HG03469 (cell line): ENCODE data around the gene LGALS9.

ENCODE experiments used
- ATAC-seq: cut with Tn5 transposase; IDR thresholded peaks from one replicate; pipeline ENCODE4 v1.9.1; 2021; ENCODE audit warnings: mild to moderate bottlenecking, moderate library complexity, moderate number of reproducible peaks; ENCODE audit not compliant: unreplicated experiment

Gene LGALS9

DNA sequence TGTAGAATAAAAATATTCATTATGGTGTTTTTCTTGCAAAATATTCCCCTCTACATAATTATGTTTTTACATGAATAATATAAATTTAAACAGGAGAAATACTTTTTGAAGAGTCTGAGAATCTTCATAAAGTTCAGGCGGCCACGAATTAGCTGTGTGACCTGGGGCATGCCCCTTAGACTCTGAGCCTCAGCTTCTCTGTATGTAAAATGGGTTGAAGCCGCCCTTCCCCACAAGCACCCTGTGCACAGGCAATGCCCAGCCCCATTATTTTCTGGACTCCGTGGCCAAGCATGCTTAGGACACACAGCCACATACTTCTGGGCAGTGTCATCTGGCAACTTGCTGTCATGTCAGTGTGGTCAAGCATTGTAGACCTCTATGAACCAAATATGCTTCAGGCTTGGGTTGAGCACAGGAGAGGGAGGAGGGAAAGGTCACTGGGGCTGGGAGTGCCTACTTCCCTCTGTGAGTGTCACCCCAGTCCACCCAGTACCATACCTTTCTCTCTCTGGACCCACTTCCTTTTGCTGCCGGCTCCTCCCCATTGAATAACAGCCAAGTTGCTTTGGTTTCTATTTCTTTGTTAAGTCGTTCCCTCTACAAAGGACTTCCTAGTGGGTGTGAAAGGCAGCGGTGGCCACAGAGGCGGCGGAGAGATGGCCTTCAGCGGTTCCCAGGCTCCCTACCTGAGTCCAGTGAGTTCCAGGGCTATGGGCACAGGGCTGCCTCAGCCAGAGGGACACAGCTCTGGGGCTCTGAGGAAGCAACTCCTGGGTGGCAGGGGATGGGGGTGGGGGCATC lies at the start of gene LGALS9:
Gene LGALS9, plus strand, starts transcription at position 582 of the 804 bp plus-strand sequence. Its CDS starts 78 bp downstream, at position 660.
- ATAC-seq, result peak; percentile 38

DNA sequence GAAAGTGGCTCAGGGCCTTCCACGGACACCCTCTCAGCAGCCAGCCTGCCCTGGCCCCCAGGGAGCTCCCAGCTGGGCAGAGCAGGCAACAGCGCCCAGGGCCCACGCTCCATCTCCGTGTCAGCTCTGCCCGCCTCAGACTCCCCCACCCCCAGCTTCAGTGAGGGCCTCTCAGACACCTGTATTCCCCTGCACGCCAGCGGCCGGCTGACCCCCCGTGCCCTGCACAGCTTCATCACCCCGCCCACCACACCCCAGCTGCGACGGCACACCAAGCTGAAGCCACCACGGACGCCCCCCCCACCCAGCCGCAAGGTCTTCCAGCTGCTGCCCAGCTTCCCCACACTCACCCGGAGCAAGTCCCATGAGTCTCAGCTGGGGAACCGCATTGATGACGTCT lies 48.3 kb upstream of the LGALS9 start:
- no peak for ATAC-seq

DNA sequence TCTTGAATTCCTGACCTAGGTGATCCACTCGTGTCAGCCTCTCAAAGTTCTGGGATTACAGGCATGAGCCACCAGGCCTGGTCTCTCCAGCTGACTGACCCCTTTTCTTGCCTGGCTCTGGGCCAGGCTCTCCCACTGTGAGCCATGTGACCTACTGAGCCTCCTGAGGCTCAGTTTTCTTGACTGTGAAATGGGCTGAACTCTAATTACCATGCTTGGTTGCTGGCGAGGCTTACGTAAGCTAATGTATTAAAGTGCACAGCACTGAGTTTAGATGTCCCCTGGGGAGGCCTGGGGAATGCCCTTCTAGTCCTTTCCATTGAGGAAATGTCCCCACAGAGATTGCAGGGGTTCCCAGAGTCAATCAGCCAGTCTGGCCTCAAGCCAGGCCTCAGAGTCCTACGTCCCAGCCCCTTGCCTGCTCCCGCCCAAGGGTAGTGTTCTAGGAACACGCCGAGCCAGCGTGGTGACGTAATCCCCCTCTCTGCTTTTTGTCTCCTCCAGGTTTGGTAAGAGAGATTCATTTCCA lies 45.8 kb upstream of the LGALS9 start:
- ATAC-seq, result no peak

DNA sequence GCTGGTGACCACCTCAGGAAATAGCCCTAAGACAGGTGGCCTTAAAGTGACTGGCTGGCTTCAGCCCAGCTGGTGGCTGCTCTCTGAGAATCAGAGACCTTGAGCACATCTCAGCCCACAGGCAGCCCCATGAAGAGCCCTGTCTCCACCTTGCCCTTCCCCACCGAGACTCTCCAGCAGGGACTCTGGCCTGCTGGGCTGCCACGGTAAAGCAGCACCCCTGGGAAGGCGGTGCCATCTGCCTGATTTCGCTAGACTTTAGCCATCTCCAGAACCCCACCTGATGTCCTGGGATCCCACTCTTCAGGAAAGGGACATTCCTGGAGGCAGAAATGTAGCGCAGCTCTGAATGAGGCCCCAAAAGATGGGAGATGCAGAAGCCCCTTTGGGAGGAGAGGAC lies 45.2 kb upstream of the LGALS9 start:
- no peak for ATAC-seq

DNA sequence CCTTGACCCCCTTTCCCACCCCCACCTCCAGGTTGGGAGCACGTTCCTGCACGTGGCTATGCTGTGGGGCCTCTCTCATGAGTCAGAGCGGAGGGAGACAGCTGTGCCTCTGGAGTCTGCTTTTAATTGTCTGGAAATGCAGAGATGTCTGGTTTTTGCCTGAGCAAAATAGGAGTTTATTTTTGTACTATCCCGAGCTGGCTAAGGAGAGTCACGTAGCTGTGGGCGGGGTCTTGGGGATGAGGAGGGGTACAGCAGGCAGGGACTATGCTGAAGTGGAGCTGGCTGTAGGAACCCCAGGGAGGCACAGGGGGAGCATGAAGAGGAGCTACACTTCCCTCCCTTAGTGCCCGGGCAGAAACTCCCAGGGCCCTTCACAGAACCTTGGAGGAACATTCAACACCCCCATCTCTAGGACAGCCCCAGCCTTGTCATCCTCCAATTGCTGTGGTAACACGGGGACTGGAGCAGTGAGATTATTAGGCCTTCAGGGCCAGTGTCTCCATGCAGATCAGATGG lies 44.7 kb upstream of the LGALS9 start:
- ATAC-seq, result no peak

DNA sequence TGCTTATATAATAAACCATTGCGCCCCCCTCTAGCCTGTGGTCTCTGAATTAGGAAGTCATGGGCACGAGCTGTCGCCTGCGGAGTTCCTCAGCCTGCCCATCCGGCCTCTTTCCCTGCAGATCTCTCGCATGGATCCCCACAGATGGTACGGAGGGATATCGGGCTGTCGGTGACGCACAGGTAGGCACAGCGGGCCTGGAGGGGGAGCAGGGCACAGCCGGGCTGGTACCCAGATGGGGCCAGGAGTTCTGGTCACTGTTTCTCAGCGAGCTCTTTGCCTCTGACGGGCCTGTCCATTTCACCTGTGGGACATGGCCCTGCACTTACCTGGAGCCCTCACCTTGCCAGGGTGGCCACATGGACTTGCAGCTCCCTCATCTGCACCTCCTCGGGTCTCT lies 42.6 kb upstream of the LGALS9 start:
- no peak for ATAC-seq

DNA sequence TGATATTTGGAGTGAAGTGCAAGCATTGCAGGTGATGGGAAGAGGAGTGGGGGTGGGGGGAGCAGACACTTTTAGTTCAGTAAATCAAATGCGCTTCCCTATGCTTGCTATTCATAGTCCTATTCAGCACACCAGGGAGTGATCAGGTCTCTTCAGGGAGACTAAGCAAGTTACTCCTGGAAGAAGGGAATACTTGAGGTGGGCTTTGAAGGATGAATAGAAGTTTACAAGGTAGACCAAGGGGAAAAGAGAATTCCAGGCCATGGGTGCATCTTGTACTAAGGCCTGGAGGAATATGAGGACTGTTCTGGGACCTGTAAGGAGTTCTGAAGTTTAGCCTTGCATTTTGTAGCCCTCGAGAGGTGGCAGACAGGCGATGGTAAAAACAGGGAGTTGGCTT lies 40.1 kb upstream of the LGALS9 start:
- ATAC-seq, result no peak

DNA sequence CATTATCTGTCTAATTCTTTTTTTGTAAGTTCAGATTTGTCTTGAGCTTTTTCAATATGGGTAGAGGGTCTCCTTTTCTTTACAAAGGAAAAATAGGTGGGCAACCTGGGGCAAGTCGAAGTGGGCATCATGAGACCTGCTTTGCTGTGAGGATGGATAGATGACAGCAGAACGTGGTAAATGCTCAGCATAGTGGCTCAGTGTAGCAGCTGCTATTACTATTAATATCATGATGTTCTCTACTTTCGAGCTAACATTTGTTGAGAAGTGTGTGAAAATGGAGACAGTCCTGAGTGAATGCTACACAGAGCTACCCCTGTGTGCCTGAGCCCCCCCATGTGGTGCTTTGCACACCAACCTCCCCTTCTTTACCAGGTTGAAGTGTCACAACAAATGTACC lies 39.0 kb upstream of the LGALS9 start:
- no peak for ATAC-seq

DNA sequence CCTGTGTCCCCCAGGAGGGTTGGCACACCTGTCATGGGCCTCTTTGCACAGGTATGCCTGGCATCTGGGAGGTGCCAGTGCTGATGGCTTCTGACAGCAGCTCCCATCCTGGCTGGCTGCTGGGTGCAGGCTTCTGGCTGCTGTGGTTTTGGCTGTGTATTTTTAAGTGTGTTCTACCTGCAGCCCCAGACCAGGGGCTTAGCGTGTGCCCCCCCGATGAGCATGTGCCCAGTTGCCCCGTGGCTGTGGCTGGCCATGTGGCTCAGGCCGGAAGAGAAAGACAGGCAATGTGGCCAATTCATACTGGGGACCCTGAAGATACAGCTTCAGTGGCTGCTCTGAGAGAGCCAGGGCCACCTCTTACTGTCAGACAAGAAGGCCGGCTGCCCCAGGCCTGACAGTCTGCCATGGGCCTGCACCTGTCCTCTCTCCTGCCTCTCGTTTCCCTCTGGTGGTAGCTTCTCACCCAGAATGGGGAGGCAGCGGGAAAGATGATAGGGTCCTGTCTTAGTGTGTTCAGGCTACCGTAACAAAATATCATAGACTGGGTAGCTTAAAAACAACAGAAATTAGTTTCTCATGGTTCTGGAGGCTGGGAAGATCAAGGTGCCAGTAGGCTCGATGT lies 37.6 kb upstream of the LGALS9 start:
- ATAC-seq, result no peak

DNA sequence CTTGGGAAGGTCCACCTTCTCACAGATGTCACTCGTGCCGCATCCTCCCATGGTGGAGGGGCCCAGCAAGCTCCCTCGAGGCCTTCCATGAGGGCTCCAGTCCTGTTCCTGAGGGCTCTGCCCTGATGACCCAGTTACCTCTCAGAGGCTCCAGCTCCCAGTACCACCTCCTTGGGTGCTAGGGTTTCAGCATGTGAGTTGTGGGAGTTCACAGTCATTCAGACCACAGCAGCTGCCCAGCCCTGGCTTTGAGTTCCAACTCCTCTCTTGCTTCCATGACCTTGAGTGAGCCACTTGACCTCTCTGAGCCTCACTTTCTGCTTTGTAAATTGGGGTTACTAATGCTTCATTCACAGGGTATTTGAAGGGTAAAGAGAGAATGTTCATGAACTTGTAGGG lies 37.1 kb upstream of the LGALS9 start:
- no peak for ATAC-seq

DNA sequence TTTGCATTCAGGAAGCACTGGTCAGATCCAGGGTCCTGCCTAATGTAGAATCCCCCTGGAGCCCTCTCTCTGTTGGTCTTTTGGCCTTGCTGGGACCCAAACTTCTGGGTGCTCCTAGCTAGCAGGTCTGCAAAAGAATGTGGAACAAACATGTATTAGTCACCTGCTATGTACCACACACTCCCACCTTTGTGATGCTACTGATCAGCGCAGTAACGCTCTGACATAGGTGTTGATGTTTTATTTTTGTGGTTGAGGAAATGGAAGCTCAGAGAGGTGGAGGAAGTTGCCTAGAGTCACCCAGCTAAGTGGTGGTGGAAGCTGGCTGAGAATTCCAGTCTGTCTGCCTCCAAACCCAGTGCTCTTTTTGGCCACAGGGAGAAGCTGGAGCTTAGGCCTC lies 35.8 kb upstream of the LGALS9 start:
- no peak for ATAC-seq

DNA sequence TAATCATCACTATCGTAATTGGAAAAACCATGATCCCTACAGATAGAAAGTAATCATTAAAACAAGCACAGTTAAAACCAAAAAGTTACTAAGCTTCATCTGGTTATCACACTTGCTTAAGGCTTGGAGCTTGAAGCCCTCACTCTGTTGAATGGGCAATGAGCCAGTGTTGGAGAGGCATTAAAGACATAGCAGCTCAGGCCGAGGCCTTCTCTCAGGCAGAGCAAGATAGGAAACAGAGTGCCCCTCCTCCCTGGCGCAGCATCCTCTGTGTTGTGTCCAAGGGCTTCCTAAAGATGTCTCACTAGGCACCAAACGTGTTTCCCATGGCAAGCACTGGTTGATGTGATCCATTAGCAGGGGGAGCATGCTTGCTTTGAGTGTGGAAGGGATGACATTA lies 34.9 kb upstream of the LGALS9 start:
- ATAC-seq, result no peak

DNA sequence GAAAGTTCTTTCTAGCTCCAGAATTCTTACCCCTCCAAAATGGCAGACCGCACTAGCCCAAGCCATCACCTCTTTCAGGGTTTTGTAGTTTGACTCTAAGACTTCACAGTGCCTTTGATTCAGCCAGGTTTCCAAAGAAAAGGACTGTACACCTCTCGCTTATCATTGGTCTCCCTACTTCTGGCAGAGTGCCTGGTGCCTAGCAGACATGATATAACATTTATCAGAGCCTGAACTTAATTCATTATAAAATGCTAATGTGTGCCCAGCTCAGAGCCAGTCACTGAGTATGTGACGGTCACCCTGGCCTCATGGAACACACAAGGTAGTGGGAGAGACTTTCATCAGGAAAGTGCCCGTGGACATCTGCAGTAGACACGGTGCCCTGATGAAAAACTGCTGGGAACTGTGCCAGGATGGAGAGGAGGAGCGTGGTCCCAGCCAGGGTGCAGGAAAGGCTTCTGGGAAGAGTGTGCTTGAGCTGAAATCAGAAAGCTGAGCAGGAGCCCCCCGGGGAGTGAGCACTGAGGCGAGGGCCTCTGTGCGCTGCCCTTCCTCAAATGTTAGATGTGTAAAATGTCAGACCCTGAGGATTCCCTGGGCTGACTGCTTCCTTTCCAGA lies 34.3 kb upstream of the LGALS9 start:
- no peak for ATAC-seq

DNA sequence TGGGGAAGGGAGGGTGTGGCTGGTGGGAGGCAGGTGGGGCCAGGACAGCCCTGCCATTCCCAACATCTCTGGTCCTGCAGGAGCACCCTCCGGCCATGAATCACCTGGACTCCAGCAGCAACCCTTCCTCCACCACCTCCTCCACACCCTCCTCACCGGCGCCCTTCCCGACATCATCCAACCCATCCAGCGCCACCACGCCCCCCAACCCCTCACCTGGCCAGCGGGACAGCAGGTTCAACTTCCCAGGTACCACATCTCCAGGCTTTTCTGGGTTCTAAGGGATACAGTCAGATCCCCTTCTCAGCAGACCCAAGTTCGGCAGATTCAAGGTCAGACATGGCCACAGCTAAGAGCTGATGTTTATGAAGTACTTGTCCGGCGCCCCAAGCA lies 33.8 kb upstream of the LGALS9 start:
- ATAC-seq, result no peak

DNA sequence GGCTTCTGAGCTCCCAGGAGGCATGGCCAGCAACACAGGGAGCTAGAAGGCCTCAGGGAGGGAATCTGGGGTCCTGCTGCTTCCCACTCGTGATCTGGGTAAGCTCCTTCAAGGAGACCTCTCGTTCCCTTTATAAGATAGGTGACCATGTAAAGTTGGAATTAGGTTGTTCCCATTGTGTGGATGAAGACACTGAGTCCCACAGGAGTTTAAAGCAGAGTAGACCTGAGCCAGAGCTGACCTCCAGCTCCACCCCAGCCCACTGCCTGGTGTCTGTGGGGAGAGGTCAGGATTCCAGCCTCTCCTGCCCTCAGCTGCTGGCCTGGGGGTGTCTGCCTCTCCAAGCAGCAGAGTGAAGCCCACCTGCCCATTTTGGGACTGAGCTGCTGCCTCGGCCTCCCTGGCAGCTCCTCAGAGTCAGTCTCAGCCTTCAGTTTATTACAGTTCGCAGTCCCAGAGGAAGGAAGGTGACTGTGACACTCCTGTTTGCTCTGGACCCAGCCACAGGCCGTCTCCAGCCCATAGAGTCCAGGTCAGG lies 33.1 kb upstream of the LGALS9 start:
- ATAC-seq, result no peak

DNA sequence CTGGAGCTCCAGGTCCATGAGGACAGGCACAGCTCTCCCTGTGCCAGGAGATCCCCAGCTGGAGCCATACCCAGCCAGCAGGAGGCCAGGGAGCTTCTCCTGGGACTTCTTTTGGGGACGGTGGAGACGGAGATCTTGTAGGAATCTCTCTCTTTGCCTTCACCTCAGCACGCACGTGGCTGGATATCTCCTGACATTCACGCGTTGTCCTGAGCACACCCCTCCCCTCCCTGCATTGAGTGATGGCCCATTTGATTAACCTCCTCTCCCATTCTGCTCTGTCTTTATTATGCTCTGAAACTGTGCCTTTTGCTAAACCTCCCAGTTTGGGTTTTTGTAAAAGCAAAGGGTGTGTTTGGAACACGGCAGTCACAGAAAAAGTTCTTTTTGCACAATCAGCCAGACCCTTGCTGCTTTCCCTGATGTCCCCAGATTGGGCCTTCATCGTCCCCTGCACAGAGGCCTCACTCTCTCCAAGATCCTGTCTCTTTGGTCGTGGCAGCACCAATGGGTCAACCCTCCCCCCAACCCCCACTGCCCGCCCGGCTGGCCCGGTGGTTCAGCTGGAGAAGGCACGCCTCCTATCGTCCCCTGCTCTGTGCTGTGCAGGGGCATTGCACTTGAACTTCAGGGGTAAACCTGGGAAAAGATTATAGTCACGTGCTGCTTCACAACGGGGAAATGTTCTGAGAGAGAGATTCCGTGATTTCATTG lies 32.5 kb upstream of the LGALS9 start:
- no peak for ATAC-seq

DNA sequence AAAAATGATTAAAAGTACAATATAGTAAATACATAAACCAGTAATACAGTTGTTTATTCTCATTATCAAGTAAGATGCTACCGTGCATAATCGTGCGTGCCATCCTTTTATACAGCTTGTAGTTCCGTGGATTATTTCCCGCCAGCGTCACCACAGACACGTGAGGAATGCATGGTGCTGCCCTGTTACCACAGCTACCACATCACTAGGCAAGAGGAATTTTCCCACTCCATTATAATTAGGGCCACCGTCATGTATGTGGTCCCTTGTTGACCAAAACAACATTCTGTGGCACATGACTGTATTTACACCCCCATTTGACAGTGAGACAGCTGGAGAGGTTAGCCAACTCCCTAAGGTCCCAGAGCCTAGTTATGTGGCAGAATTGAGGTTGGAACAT lies 30.5 kb upstream of the LGALS9 start:
- no peak for ATAC-seq

DNA sequence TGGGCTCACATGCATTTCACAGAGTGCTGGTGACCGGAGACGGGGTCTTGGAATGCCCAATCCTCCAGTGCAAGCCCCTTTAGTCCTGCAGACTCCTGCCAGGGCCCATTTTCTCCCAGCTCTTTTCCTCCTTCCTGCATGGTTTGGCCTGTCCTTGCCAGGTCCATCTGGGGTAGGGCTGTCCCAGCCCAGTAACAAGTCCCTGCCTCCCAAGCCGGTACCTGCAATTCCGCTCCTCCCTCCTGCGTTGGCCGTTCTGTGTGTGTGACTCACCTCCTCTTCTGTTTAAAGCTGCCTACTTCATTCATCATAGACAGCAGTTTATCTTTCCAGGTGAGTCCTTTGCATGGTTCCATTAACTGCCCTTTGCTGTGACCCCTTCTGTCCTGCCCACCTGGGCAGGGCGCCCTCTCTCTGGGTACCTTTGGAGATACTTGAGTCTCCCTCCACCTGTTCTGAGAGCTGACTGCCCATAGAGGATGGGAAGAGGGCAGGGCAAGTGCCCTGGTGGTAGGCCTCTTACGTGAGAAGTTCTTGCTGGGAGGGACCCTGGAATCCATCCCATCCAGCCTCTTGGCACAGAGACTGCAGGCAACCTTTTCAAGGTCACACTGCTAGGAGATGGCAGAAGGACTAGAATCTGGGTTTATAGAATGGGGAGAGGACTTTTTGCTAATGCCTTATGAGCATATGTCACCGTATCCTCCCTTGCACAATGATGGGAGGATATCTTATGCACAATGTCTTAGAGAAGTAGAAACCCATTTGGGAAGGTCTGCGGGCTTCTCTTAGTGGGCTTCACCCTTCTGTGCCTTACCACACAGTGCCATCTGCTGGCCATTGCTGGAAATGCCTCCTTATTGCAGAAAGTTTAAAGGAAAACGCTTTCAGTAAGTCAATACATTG lies 29.7 kb upstream of the LGALS9 start:
- ATAC-seq, result no peak

DNA sequence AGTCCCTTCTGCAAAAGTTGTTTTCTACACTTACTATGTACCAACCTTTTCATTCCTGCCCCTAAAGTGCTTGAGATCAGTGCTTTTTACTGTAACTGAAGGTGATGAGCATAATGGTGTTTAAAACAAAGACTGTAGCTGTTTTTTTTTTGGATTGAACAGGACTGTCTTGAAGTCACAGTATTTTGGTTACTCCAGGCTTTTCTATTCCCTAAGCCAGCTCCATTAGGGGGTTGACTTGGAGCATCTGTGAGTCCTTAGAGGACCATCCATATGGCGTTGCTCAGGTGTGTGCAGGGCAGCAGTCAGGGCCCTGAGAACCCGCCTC lies 29.0 kb upstream of the LGALS9 start:
- no peak for ATAC-seq
